Measurements from ENCODE around the gene ASB1.

GRCh38 chr2:238462782-238463396 is 36.2 kb downstream of the ASB1 start:
- TF ChIP-seq CTCF (IDR thresholded peaks at IDR 0.05), result peak; percentile 70
- TF ChIP-seq SMC3 (IDR thresholded peaks at IDR 0.05; ENCODE audit: low read depth, low read length), result peak; percentile 69

Measured in SK-N-SH (cell line).